HG02943 (cell line): ENCODE results near the gene PDLIM5.
"Not testable (repeated sequence)": the region's sequence is repeated elsewhere in the genome, so short reads cannot be mapped to it uniquely, and the experiment has no call there.

Experiments used
- ATAC-seq: cut with Tn5 transposase; IDR thresholded peaks from one replicate; pipeline ENCODE4 v1.9.1; 2021; ENCODE audit warnings: mild to moderate bottlenecking, low read depth, moderate library complexity; ENCODE audit not compliant: unreplicated experiment

PDLIM5 gene

DNA sequence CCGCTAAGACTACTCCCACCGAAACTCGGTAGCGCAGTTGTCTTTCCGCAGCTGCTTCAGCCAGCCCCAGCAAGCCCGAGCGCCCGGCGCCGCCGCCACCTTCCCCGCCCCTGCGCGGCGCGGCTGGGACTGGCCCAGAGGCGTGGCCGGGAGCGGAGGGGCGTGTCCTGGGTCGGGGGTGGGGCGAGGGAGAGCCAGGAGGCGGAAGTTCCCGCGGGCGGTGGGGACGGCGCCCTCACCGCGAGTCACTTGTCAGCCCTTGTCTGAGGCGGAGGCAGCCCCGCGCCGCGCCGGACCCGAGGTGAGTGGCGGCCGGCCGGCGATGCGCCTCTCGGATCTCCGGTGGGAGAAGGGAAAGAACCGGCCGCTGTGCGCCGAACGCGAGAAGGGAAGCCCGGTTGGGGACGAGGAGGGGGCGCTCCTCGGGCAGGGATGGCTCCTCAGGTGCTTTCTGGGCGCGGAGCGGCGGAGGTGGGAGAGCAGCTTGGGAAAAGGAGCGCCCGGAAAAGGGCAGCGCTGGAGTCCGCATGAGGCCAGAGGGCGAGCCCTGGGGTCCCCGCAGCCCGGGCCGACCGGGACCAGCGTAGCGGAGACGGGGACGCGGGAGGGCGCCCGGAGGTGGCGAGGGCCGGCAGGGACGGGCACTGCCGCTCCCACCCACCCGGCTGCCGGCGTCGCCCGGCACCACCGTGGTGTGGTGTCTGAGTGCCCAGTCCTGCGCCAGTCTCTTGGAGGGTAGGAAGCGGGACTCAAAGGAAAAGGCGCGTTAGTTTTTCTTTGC lies at the start of gene PDLIM5:
TSS of gene PDLIM5 (plus strand) at position 248 of the 781 bp plus-strand sequence. CDS start 3,347 bp downstream, outside the sequence.
- ATAC-seq: peak; percentile 91

- ATAC-seq: not testable (repeated sequence)
Observed at GRCh38 chr4:94402439-94402838, 49.3 kb upstream of the PDLIM5 start.

DNA sequence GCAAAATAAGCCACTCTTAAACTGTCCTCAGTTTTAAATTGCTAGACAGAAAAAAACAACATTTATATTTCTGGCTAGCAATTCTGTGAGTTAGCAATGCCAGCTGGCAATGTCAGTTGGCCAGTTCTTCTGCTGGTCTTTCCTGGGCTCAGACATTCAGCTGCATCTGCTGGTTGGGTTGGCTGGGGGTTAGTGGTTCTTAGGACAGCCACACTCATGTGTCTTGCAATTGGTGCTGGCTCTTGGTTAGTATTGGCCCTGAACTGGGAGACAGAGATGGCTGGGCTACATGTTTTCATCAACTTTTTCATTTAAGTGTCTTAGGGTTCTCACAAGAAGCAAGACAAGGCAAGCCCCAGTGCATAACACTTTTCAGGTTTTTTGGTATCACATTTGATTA lies 48.0 kb upstream of the PDLIM5 start:
- ATAC-seq: no peak

DNA sequence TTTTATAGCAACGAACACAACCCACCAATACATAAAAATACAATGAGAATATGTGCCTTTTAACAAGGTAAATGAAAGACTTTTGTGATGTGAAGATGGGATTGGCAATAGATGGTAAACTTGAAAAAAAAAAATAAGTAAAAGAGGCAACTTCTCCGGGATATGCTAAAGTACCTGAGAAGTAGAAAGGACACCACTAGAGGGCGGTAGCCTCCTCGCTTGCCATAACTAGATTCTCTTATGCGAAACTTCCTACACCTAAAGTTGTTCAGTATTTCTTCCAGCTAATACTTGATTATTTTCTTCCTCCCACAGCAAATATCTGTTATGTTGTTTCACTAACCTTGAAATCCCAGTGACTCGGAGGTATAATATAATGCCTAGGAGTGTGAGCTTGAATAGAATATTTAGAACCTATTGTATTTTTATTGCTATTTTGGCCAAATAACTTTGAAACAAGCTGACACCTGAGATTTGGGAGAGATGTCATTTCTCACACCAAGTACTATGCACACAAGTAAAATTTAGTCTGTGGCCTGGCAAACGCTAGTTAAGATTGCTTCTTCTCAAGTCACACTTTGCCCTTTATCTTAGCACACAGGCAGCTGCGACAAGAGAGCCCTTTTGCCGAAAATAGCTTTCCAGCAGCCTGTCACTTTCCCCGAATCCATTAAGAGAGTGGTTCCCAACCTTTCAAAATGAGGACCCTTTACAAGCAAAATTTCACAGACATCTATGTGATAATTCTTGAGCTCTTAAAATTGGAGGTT lies 44.9 kb upstream of the PDLIM5 start:
- ATAC-seq: no peak

- ATAC-seq: no peak
Observed at GRCh38 chr4:94407846-94408245, 43.9 kb upstream of the PDLIM5 start.

DNA sequence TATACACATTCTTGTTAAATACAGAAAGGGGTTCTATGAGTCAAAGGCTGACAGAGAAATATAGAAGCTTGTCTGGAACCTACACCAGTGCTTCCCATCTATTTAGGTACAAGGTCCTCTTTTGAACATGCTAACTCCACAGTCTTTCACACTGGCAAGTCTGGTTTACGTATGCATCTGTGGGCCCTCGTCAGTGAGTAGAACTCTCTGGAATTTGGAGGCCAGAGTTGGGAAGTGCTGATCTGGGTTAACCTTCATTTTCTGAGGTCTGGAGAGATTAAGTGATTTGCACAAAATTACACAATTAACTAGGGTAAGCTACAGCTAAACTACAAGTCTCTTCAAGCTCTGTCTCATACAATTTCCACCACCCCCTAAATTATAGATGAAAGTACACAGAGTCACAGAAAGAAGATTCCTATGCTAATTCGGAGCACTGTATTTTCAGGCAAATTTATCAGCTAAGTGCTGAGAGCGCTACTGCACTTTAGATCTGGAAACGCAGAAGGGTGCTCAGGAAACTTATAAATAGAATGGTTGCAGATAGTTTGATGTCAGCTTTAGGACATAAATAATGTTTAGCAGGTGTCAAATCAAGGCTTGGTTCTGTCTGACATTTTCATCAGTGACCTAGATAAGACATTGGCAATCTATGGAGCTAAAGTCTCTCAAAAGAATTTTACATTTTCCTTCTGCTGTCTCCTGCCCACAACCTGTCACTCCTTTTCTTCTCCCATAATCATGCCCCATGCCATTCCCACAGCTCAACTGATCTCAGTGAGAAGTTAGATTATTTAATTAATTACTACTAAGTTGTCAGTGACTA lies 43.0 kb upstream of the PDLIM5 start:
- no peak for ATAC-seq

GRCh38 chr4:94409375-94409679 lies 42.4 kb upstream of the PDLIM5 start:
- ATAC-seq: no peak

GRCh38 chr4:94409962-94410361 lies 41.8 kb upstream of the PDLIM5 start:
- ATAC-seq: no peak

GRCh38 chr4:94410678-94411206 lies 41.0 kb upstream of the PDLIM5 start:
- no peak for ATAC-seq

GRCh38 chr4:94411296-94411695 lies 40.4 kb upstream of the PDLIM5 start:
- no peak for ATAC-seq

DNA sequence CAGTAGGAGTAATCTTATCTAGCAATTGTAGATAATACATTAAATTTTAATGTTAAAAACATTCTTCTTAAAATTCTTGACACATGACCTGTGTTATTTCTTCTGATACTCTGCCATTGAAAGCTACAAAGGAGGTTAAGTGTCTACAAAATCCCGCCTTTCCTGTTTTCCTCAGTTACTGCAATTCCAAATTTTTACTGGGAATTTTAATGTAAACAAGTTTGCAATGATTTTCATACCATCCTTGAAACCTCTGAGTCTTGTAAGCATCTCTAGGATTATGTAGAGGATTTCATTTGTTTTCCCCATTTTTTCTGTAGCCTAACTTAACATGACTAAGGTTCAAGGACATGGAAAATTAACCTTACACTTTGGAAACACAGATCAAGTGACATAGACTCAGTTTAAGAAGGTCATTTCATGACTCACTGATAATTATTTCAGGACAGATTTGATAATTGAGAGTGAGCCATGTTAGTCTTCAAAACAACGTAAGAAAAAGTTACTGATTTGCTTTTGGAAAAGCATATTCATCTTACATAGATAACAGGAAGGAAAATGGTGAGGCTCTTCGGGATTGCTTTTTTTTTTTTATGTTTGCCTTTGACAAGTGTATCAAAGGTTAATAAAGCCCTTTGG lies 39.6 kb upstream of the PDLIM5 start:
- ATAC-seq: no peak

DNA sequence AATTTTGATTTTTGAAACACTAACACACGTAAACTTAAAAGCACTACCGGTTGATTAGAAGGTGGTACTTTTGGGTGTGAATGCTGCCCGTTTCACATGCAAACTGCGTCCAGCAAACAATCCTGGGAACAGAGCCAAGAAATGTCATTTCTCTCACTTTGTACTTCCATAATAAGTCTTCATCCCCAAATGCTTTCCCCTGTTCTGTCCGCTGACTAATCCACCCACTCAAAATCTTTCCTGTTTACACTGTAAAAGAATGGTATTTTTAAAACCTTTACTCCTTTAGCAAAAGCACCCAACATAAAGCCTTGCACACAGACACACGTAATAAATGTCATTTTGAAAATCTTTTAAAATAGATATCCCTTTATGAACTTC lies 39.1 kb upstream of the PDLIM5 start:
- ATAC-seq: no peak

GRCh38 chr4:94413085-94413840 lies 38.5 kb upstream of the PDLIM5 start:
- ATAC-seq: no peak

DNA sequence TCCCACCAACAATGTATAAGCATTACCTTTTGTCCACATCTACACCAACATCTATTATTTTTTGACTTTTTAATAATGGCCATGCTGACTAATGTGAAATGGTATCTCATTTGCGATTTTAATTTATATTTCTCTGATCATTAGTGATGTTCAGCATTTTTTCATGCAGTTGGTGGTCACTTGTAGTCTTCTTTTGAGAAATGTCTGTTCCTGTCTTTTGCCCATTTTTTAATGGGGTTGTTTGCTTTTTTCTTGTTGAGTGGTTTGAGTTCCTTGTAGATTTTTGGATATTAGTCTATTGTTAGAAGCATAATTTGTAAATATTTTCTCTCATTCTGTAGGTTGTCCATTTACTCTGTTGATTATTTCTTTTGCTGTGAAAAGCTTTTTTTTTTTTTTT lies 36.8 kb upstream of the PDLIM5 start:
- no peak for ATAC-seq

DNA sequence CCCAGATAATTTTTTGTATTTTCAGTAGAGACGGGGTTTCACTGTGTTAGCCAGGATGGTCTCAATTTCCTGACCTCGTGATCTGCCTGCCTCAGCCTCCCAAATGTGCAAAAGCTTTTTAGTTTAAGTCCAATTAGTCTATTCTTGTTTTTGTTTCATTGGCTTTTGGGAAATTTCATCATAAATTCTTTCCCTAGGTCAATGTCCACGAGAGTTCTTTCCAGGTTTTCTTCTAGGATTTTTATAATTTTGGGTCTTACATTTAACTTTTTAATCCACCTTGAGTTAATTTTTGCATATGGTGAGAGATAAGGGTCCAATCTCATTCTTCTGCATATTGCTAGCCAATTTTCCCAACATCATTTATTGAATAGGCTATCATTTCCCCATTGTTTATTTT lies 36.3 kb upstream of the PDLIM5 start:
- no peak for ATAC-seq

DNA sequence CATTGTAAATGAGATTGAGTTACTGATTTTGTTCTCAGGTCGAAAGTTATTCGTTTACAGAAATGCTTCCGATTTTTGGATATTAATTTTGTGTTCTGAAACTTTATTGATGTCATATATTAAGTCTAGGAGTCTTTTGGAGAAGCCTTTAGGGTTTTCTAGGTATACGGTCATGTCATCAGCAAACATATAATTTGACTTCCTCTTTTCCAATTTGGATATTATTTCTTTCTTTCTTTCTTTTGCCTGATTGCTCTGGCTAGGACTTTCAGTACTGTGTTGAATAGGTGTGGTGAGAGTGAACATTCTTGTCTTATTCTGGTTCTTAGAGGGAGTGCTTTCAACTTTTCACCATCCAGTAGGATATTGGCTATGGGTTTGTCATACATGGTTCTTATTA lies 35.4 kb upstream of the PDLIM5 start:
- no peak for ATAC-seq

DNA sequence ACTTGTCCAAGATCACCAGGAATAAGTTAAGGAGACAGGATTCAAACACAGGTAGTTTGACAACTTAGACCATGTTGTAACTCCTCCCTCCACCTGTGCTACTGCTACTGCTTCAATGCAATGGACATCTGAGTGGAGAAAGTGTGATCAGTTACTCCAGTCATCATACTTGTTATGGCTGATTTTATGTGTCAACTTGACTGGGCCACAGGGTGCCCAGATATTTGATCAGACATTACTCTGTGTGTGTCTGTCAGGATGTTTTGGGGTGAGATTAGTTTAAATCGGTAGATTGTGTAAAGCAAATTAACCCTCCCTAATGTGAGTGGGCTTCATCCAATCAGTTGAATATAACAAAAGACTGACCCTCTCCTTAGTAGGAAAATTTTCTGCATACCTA lies 34.8 kb upstream of the PDLIM5 start:
- no peak for ATAC-seq

DNA sequence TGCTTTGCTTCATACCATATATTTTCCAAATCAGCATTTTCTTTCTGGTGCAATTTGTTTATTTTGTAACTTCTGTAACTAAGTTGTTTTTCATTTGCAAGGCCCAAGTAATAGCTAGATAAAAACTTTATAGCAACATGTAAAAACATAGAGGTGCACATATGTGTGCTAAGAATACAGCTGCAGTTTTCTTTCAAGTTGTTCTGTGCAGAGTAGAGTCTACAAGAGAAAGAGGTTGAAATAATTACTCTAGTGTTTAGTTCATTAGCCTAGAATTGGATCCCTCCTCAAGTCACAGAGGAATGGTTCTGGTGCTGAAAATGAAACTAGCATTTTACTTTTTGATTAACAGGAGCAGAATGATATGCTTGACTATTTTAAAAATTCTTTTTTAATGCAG lies 32.2 kb upstream of the PDLIM5 start:
- no peak for ATAC-seq

- ATAC-seq: no peak
Observed at GRCh38 chr4:94419956-94420355, 31.8 kb upstream of the PDLIM5 start.

DNA sequence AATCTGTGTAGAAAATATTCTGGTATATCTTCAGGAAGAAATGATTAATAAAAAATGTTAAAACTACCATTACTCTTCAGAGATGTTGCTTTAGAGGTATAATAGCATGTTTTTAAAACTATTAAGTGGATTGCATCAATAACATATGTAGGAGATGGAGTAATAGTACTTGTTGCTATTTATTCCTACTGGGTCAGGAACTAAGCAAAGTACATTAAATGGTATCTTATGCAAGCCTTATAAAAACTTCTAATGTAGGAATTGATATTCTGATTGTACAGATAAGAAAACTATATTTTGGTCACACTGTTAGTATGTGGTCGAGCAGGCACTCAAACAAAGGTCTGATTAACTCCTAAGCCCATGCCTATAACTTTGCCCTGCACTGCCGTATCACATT lies 31.4 kb upstream of the PDLIM5 start:
- no peak for ATAC-seq
